GM23338 (cell line): ENCODE results near the gene CDK1. TPM values are rescaled to one million over a fixed set of nuclear protein-coding genes. Genes with fewer than 3 reads are reported as not detected.
A peak's percentile ranks its signal among the peaks of the same experiment; 100 is the strongest.

ENCODE experiments used
- ATAC-seq: fragments of 200-7000 bp; cut with Tn5 transposase; 3 replicates; pipeline ENCODE4 v1.9.1; 2020
- DNase-seq: peaks from one replicate; pipeline ENCODE4 v3.0.0-alpha.2; 2015; ENCODE audit warnings: low spot score
- H2AFZ ChIP-seq: fragments of 200-600 bp; sonication (generic); 2 replicates; pipeline ENCODE4 v1.8.0; 2016; ENCODE audit warnings: antibody characterized with exemption, mild to moderate bottlenecking, moderate library complexity
- H3F3A ChIP-seq: fragments of 200-600 bp; sonication (generic); replicated peaks from 2 replicates; pipeline ENCODE4 v1.8.0; 2017; ENCODE audit warnings: antibody characterized with exemption, mixed run types, low read depth
- H3K27ac ChIP-seq: fragments of 200-600 bp; sonication (generic); 2 replicates; pipeline ENCODE4 v1.6.1; 2016; ENCODE audit warnings: low read depth
- H3K27me3 ChIP-seq: fragments of 200-600 bp; sonication (generic); 2 replicates; pipeline ENCODE4 v1.8.0; 2016; ENCODE audit warnings: mild to moderate bottlenecking, mixed run types, moderate library complexity; ENCODE audit not compliant: insufficient read depth
- H3K36me3 ChIP-seq: fragments of 200-600 bp; sonication (generic); 2 replicates; pipeline ENCODE4 v1.8.0; 2016; ENCODE audit warnings: mild to moderate bottlenecking; ENCODE audit not compliant: insufficient read depth
- H3K4me1 ChIP-seq: fragments of 200-600 bp; sonication (generic); 2 replicates; pipeline ENCODE4 v1.8.0; 2016; ENCODE audit warnings: mild to moderate bottlenecking, moderate library complexity; ENCODE audit not compliant: insufficient read depth
- H3K4me2 ChIP-seq: fragments of 200-600 bp; sonication (generic); 2 replicates; pipeline ENCODE4 v1.7.1; 2017; ENCODE audit warnings: mixed run types
- H3K4me3 ChIP-seq: fragments of 200-600 bp; sonication (generic); 2 replicates; pipeline ENCODE4 v1.6.1; 2016; ENCODE audit warnings: mixed run types
- H3K79me2 ChIP-seq: fragments of 200-600 bp; sonication (generic); replicated peaks from 2 replicates; pipeline ENCODE4 v1.8.0; 2017; ENCODE audit warnings: mild to moderate bottlenecking; ENCODE audit not compliant: insufficient read depth
- H3K9me2 ChIP-seq: fragments of 200-600 bp; sonication (generic); 2 replicates; pipeline ENCODE4 v1.8.0; 2017; ENCODE audit not compliant: insufficient read depth
- H4K20me1 ChIP-seq: fragments of 200-600 bp; sonication (generic); replicated peaks from 2 replicates; pipeline ENCODE4 v1.8.0; 2017; ENCODE audit warnings: mild to moderate bottlenecking; ENCODE audit not compliant: insufficient read depth
- H3K27ac Mint-ChIP-seq: 2 replicates; pipeline ENCODE4 v1.8.0; 2020; ENCODE audit warnings: inconsistent platforms, mild to moderate bottlenecking, moderate library complexity, mixed read lengths
- H3K27me3 Mint-ChIP-seq: 3 replicates; pipeline ENCODE4 v1.8.0; 2022; ENCODE audit warnings: low read depth, mild to moderate bottlenecking, moderate library complexity, mixed read lengths, inconsistent platforms; ENCODE audit not compliant: insufficient read depth, poor library complexity
- H3K36me3 Mint-ChIP-seq: 3 replicates; pipeline ENCODE4 v1.8.0; 2021; ENCODE audit warnings: low read depth, mild to moderate bottlenecking, inconsistent platforms, moderate library complexity, mixed read lengths
- H3K4me1 Mint-ChIP-seq: 3 replicates; pipeline ENCODE4 v1.8.0; 2020; ENCODE audit warnings: mild to moderate bottlenecking, inconsistent platforms, mixed read lengths
- H3K4me3 Mint-ChIP-seq: 3 replicates; pipeline ENCODE4 v1.8.0; 2021; ENCODE audit warnings: moderate library complexity, mild to moderate bottlenecking, inconsistent platforms, mixed read lengths
- H3K9me3 Mint-ChIP-seq: 3 replicates; pipeline ENCODE4 v1.8.0; 2020; ENCODE audit warnings: moderate library complexity, mild to moderate bottlenecking, inconsistent platforms, mixed read lengths
- CREB1 ChIP-seq: fragments of 250-450 bp; sonication (Bioruptor Pico); IDR thresholded peaks from 2 replicates; pipeline ENCODE4 v1.5.0; 2020; ENCODE audit warnings: low read depth, mild to moderate bottlenecking, moderate library complexity
- EZH2 ChIP-seq: fragments of 200-600 bp; sonication (generic); IDR thresholded peaks from one replicate; pipeline ENCODE4 v1.8.0; 2017; ENCODE audit warnings: antibody characterized with exemption, mild to moderate bottlenecking, low read depth; ENCODE audit not compliant: unreplicated experiment
- EZH2phosphoT487 ChIP-seq: fragments of 200-600 bp; sonication (generic); IDR thresholded peaks from one replicate; pipeline ENCODE4 v1.8.1; 2018; ENCODE audit warnings: antibody characterized with exemption; ENCODE audit not compliant: unreplicated experiment
- JUNB ChIP-seq: IDR thresholded peaks from one replicate; pipeline ENCODE4 v1.6.1; 2016; ENCODE audit warnings: antibody characterized with exemption; ENCODE audit not compliant: unreplicated experiment
- NANOG ChIP-seq: IDR thresholded peaks from 2 replicates; pipeline ENCODE4 v1.6.1; 2016; ENCODE audit warnings: antibody characterized with exemption, borderline replicate concordance
- POLR2AphosphoS5 ChIP-seq: IDR thresholded peaks from 2 replicates; pipeline ENCODE4 v1.6.1; 2016; ENCODE audit warnings: antibody characterized with exemption, low read depth
- STAT1 ChIP-seq: IDR thresholded peaks from one replicate; pipeline ENCODE4 v1.6.1; 2016; ENCODE audit warnings: antibody characterized with exemption; ENCODE audit not compliant: unreplicated experiment
- ZNF114 ChIP-seq: fragments of 250-450 bp; sonication (Bioruptor Pico); IDR thresholded peaks from 2 replicates; pipeline ENCODE4 v1.5.0; 2020; ENCODE audit warnings: mild to moderate bottlenecking, moderate library complexity
- ZNF331 ChIP-seq: fragments of 250-450 bp; sonication (Bioruptor Pico); IDR thresholded peaks from 2 replicates; pipeline ENCODE4 v1.5.0; 2020; ENCODE audit warnings: low read depth, mild to moderate bottlenecking, moderate library complexity
- polyA plus RNA-seq: library from polyadenylated mRNA; unstranded; fragments of >200 nt; fragmentation: Nextera tagmentation; extraction: Ambion mirVana; gene quantifications from 2 replicates; pipeline ENCODE4 v1.2.1, GENCODE V29; 2016
- total RNA-seq: library from RNA; depleted of rRNA; stranded (reverse); fragments of >200 nt; shearing (Covaris generic); gene quantifications from 2 replicates; pipeline ENCODE4 v1.2.3, GENCODE V29; 2014
- TF ChIP-seq, protein P1 (sequence below): IDR thresholded peaks from 2 replicates; pipeline ENCODE4 v1.6.1; 2016; ENCODE audit warnings: antibody characterized with exemption
- TF ChIP-seq, protein P2 (sequence below): IDR thresholded peaks from one replicate; pipeline ENCODE4 v1.6.1; 2018; ENCODE audit warnings: antibody characterized with exemption; ENCODE audit not compliant: unreplicated experiment
- TF ChIP-seq, protein P3 (sequence below), 2 experiments: fragments of 200-600 bp in 1 of 2; sonication (generic) in 1 of 2; conservative IDR thresholded peaks; 2 replicates each; pipeline versions ENCODE4 v1.5.1 to v1.6.1; 2016 to 2017; ENCODE audit warnings: antibody characterized with exemption in 2 of 2, low read depth in 2 of 2, mild to moderate bottlenecking in 2 of 2, moderate library complexity in 1 of 2
- TF ChIP-seq, protein P4 (sequence below): fragments of 250-450 bp; sonication (Bioruptor Pico); IDR thresholded peaks from 2 replicates; pipeline ENCODE4 v1.5.0; 2020; ENCODE audit warnings: mild to moderate bottlenecking, moderate library complexity

CDK1 gene
- total and polyA plus RNA-seq, 2 experiments from 2014 or later: 165 to 166 TPM

DNA sequence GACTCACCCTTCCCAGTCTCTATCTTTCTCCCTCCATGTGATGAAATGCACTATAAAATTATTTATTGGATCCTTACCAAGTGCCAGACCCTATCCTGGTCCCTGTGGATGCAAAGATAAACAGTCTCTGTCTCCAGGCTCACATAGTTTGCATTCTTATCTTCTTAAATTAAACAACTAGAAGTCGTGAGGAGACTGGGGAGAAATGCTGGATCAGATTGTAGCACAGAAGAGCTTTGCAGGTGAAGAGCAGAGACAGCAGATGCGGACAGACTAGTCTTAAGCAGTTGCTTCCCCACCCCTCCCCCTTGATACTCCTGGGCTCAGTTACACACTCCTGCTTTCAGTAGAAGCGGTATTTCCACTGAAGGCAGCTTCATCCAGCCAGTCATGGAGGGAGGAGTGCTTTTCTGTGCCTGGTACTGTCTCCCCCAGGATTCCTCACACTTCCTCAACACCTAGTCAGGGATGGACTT, 20.8 kb upstream of the CDK1 start:
- ATAC-seq: peak; percentile 79
- Histone ChIP-seq H3K27ac (no peak overlapping the region), H3K9me2 (no peaks in the 10 kb centered on the region), H3F3A (no peaks in the 10 kb centered on the region), H3K4me2 (peak overlapping the region; percentile 40; the same call in 1 of the 2 replicates), H3K36me3 (no peaks in the 10 kb centered on the region), H3K27me3 (no peaks in the 10 kb centered on the region), H3K4me3 (no peak overlapping the region), H4K20me1 (no peaks in the 10 kb centered on the region), H3K4me1 (peaks cover 20% of the 10 kb centered on the region), H2AFZ (peak overlapping the region; percentile 73; the same call in 1 of the 2 replicates), H3K79me2 (no peaks in the 10 kb centered on the region)
- Mint-ChIP-seq H3K36me3 (no peaks in the 10 kb centered on the region; the same call in 2 of the 3 replicates), H3K4me3 (no peak overlapping the region), H3K9me3 (no peaks in the 10 kb centered on the region), H3K4me1 (peaks cover 19% of the 10 kb centered on the region; the same call in 2 of the 3 replicates), H3K27ac (no peak overlapping the region), H3K27me3 (no peaks in the 10 kb centered on the region)
- peak; percentile 54 for DNase-seq
- TF ChIP-seq, protein P1, sequence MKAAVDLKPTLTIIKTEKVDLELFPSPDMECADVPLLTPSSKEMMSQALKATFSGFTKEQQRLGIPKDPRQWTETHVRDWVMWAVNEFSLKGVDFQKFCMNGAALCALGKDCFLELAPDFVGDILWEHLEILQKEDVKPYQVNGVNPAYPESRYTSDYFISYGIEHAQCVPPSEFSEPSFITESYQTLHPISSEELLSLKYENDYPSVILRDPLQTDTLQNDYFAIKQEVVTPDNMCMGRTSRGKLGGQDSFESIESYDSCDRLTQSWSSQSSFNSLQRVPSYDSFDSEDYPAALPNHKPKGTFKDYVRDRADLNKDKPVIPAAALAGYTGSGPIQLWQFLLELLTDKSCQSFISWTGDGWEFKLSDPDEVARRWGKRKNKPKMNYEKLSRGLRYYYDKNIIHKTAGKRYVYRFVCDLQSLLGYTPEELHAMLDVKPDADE: no peak
- TF ChIP-seq, protein P2, sequence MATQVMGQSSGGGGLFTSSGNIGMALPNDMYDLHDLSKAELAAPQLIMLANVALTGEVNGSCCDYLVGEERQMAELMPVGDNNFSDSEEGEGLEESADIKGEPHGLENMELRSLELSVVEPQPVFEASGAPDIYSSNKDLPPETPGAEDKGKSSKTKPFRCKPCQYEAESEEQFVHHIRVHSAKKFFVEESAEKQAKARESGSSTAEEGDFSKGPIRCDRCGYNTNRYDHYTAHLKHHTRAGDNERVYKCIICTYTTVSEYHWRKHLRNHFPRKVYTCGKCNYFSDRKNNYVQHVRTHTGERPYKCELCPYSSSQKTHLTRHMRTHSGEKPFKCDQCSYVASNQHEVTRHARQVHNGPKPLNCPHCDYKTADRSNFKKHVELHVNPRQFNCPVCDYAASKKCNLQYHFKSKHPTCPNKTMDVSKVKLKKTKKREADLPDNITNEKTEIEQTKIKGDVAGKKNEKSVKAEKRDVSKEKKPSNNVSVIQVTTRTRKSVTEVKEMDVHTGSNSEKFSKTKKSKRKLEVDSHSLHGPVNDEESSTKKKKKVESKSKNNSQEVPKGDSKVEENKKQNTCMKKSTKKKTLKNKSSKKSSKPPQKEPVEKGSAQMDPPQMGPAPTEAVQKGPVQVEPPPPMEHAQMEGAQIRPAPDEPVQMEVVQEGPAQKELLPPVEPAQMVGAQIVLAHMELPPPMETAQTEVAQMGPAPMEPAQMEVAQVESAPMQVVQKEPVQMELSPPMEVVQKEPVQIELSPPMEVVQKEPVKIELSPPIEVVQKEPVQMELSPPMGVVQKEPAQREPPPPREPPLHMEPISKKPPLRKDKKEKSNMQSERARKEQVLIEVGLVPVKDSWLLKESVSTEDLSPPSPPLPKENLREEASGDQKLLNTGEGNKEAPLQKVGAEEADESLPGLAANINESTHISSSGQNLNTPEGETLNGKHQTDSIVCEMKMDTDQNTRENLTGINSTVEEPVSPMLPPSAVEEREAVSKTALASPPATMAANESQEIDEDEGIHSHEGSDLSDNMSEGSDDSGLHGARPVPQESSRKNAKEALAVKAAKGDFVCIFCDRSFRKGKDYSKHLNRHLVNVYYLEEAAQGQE: no peak
- TF ChIP-seq, protein P3, sequence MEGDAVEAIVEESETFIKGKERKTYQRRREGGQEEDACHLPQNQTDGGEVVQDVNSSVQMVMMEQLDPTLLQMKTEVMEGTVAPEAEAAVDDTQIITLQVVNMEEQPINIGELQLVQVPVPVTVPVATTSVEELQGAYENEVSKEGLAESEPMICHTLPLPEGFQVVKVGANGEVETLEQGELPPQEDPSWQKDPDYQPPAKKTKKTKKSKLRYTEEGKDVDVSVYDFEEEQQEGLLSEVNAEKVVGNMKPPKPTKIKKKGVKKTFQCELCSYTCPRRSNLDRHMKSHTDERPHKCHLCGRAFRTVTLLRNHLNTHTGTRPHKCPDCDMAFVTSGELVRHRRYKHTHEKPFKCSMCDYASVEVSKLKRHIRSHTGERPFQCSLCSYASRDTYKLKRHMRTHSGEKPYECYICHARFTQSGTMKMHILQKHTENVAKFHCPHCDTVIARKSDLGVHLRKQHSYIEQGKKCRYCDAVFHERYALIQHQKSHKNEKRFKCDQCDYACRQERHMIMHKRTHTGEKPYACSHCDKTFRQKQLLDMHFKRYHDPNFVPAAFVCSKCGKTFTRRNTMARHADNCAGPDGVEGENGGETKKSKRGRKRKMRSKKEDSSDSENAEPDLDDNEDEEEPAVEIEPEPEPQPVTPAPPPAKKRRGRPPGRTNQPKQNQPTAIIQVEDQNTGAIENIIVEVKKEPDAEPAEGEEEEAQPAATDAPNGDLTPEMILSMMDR (conservative IDR thresholded peaks at IDR 0.05; ENCODE audit: low read depth in 2 of 2): no peak
- no peak for TF ChIP-seq CREB1
- no peak for TF ChIP-seq STAT1
- TF ChIP-seq NANOG: no peak
- TF ChIP-seq EZH2phosphoT487: no peak
- TF ChIP-seq JUNB: no peak
- no peak for TF ChIP-seq ZNF114 (CRISPR knock-in tag)
- no peak for TF ChIP-seq POLR2AphosphoS5
- TF ChIP-seq ZNF331 (CRISPR knock-in tag): no peak
- TF ChIP-seq, protein P4, sequence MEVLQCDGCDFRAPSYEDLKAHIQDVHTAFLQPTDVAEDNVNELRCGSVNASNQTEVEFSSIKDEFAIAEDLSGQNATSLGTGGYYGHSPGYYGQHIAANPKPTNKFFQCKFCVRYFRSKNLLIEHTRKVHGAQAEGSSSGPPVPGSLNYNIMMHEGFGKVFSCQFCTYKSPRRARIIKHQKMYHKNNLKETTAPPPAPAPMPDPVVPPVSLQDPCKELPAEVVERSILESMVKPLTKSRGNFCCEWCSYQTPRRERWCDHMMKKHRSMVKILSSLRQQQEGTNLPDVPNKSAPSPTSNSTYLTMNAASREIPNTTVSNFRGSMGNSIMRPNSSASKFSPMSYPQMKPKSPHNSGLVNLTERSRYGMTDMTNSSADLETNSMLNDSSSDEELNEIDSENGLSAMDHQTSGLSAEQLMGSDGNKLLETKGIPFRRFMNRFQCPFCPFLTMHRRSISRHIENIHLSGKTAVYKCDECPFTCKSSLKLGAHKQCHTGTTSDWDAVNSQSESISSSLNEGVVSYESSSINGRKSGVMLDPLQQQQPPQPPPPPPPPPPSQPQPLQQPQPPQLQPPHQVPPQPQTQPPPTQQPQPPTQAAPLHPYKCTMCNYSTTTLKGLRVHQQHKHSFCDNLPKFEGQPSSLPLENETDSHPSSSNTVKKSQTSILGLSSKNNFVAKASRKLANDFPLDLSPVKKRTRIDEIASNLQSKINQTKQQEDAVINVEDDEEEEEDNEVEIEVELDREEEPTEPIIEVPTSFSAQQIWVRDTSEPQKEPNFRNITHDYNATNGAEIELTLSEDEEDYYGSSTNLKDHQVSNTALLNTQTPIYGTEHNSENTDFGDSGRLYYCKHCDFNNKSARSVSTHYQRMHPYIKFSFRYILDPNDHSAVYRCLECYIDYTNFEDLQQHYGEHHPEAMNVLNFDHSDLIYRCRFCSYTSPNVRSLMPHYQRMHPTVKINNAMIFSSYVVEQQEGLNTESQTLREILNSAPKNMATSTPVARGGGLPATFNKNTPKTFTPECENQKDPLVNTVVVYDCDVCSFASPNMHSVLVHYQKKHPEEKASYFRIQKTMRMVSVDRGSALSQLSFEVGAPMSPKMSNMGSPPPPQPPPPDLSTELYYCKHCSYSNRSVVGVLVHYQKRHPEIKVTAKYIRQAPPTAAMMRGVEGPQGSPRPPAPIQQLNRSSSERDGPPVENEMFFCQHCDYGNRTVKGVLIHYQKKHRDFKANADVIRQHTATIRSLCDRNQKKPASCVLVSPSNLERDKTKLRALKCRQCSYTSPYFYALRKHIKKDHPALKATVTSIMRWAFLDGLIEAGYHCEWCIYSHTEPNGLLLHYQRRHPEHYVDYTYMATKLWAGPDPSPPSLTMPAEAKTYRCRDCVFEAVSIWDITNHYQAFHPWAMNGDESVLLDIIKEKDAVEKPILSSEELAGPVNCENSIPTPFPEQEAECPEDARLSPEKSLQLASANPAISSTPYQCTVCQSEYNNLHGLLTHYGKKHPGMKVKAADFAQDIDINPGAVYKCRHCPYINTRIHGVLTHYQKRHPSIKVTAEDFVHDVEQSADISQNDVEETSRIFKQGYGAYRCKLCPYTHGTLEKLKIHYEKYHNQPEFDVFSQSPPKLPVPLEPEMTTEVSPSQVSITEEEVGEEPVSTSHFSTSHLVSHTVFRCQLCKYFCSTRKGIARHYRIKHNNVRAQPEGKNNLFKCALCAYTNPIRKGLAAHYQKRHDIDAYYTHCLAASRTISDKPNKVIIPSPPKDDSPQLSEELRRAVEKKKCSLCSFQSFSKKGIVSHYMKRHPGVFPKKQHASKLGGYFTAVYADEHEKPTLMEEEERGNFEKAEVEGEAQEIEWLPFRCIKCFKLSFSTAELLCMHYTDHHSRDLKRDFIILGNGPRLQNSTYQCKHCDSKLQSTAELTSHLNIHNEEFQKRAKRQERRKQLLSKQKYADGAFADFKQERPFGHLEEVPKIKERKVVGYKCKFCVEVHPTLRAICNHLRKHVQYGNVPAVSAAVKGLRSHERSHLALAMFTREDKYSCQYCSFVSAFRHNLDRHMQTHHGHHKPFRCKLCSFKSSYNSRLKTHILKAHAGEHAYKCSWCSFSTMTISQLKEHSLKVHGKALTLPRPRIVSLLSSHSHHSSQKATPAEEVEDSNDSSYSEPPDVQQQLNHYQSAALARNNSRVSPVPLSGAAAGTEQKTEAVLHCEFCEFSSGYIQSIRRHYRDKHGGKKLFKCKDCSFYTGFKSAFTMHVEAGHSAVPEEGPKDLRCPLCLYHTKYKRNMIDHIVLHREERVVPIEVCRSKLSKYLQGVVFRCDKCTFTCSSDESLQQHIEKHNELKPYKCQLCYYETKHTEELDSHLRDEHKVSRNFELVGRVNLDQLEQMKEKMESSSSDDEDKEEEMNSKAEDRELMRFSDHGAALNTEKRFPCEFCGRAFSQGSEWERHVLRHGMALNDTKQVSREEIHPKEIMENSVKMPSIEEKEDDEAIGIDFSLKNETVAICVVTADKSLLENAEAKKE (CRISPR knock-in tag): no peak
- no peak for TF ChIP-seq EZH2
